GM19468 (cell line): ENCODE results near the gene ACTG1.
"Not testable (repeated sequence)": the region's sequence is repeated elsewhere in the genome, so short reads cannot be mapped to it uniquely, and the experiment has no call there.

Source experiments
- ATAC-seq: cut with Tn5 transposase; IDR thresholded peaks from one replicate; pipeline ENCODE4 v1.9.1; 2021; ENCODE audit warnings: mild to moderate bottlenecking, moderate library complexity, moderate number of reproducible peaks; ENCODE audit not compliant: unreplicated experiment; ENCODE audit errors: extremely low read depth

The ACTG1 gene

GRCh38 chr17:81533339-81534141 lies 20.9 kb upstream of the ACTG1 start:
- no peak for ATAC-seq

GRCh38 chr17:81532490-81533287 lies 20.1 kb upstream of the ACTG1 start:
- no peak for ATAC-seq

GRCh38 chr17:81531998-81532404 lies 19.4 kb upstream of the ACTG1 start:
- ATAC-seq = not testable (repeated sequence)

- ATAC-seq = not testable (repeated sequence)
These were observed 18.4 kb upstream of the ACTG1 start for GRCh38 chr17:81531013-81531412.

GRCh38 chr17:81529437-81529803 lies 16.8 kb upstream of the ACTG1 start:
- no peak for ATAC-seq

- no peak for ATAC-seq
These were observed 16.2 kb upstream of the ACTG1 start for GRCh38 chr17:81528651-81529436.

- ATAC-seq = no peak
These were observed 15.7 kb upstream of the ACTG1 start for GRCh38 chr17:81528384-81528650.

GRCh38 chr17:81527591-81528383 lies 15.2 kb upstream of the ACTG1 start, which contains the start of gene FSCN2:
Gene FSCN2 (plus strand): TSS chr17:81528377. CDS start chr17:81528532, 155 bp downstream.
- no peak for ATAC-seq

GRCh38 chr17:81526662-81527571 lies 14.3 kb upstream of the ACTG1 start:
- no peak for ATAC-seq

- ATAC-seq = no peak
These were observed 12.2 kb upstream of the ACTG1 start for GRCh38 chr17:81524865-81525159.

- ATAC-seq = no peak
These were observed 11.7 kb upstream of the ACTG1 start for GRCh38 chr17:81524039-81524864.

- no peak for ATAC-seq
These were observed 10.9 kb upstream of the ACTG1 start for GRCh38 chr17:81523402-81524038.

- ATAC-seq = no peak
These were observed 10.1 kb upstream of the ACTG1 start for GRCh38 chr17:81522491-81523401.

GRCh38 chr17:81520021-81520901 lies 7.7 kb upstream of the ACTG1 start:
- ATAC-seq = no peak

- ATAC-seq = no peak
These were observed 6.9 kb upstream of the ACTG1 start for GRCh38 chr17:81519284-81520020.
